GM18907 (cell line): ENCODE measurements around the gene KTI12.

Experiments
- ATAC-seq: cut with Tn5 transposase; IDR thresholded peaks from one replicate; pipeline ENCODE4 v1.9.1; 2021; ENCODE audit warnings: mild to moderate bottlenecking, moderate library complexity; ENCODE audit not compliant: unreplicated experiment

The KTI12 gene

GRCh38 chr1:51989582-51990477 lies 43.8 kb downstream of the KTI12 start:
- ATAC-seq, result no peak

- no peak for ATAC-seq
Observed at GRCh38 chr1:51988254-51988653, 45.4 kb downstream of the KTI12 start.

GRCh38 chr1:51986718-51987117 lies 46.9 kb downstream of the KTI12 start:
- ATAC-seq, result no peak

GRCh38 chr1:51982161-51982560 lies 51.4 kb downstream of the KTI12 start:
- ATAC-seq, result no peak
